ENCODE data around the gene RAPGEFL1.
"Not testable (repeated sequence)": the region's sequence is repeated elsewhere in the genome, so short reads cannot be mapped to it uniquely, and the experiment has no call there.

RAPGEFL1 gene

GRCh38 chr17:40197965-40198456 lies 20.7 kb downstream of the RAPGEFL1 start:
- DNase-seq; intact Hi-C loops (cut with DNase I): not testable (repeated sequence)

GRCh38 chr17:40198576-40198975 lies 21.3 kb downstream of the RAPGEFL1 start:
- no peak for DNase-seq
- intact Hi-C loops (cut with DNase I), result no loop called here

GRCh38 chr17:40203131-40203530 lies 25.9 kb downstream of the RAPGEFL1 start:
- no peak for DNase-seq
- intact Hi-C loops (cut with DNase I), result no loop called here

GRCh38 chr17:40206193-40206592 lies 28.9 kb downstream of the RAPGEFL1 start:
- DNase-seq; intact Hi-C loops (cut with DNase I): not testable (repeated sequence)

GRCh38 chr17:40209404-40210093 lies 32.3 kb downstream of the RAPGEFL1 start:
- no peak for DNase-seq
- intact Hi-C loops (cut with DNase I), result no loop called here

GRCh38 chr17:40213914-40214313 lies 36.6 kb downstream of the RAPGEFL1 start:
- peak in 1 of 10 donors; percentile 11 for DNase-seq
- intact Hi-C loops (cut with DNase I), result not testable (repeated sequence)

- intact Hi-C loops (cut with DNase I), result loop anchor here (5.0 kb wide), 1 partner anchor 69 kb away; the partner anchor contains the start of gene CDC6
- DNase-seq, result peak in 1 of 10 donors; percentile 8
Measured at GRCh38 chr17:40218006-40218739, 40.9 kb downstream of the RAPGEFL1 start.

- peak; percentile 93 to 99 (median 96) for DNase-seq
- intact Hi-C loops (cut with DNase I), result loop anchor here (5.0 kb wide), 1 partner anchor 68 kb away; the partner anchor contains the start of gene CDC6
Measured at GRCh38 chr17:40218740-40219593, 41.7 kb downstream of the RAPGEFL1 start, which contains the start of gene WIPF2. Gene WIPF2, plus strand, starts transcription at chr17:40219304. Its CDS starts 37,156 bp downstream, at chr17:40256460.

- DNase-seq, result peak in 6 of 10 donors; percentile 12 to 86 (median 30)
- intact Hi-C loops (cut with DNase I), result loop anchor here (5.0 kb wide), 1 partner anchor 68 kb away; the partner anchor contains the start of gene CDC6
Measured at GRCh38 chr17:40219594-40220338, 42.5 kb downstream of the RAPGEFL1 start.

- intact Hi-C loops (cut with DNase I), result no loop called here
- DNase-seq, result peak in 6 of 10 donors; percentile 20 to 37 (median 34)
Measured at GRCh38 chr17:40224718-40225550, 47.7 kb downstream of the RAPGEFL1 start.

- DNase-seq; intact Hi-C loops (cut with DNase I): not testable (repeated sequence)
Measured at GRCh38 chr17:40229146-40229545, 51.9 kb downstream of the RAPGEFL1 start.

GRCh38 chr17:40230670-40231069 lies 53.4 kb downstream of the RAPGEFL1 start:
- intact Hi-C loops (cut with DNase I), result no loop called here

GRCh38 chr17:40231928-40232327 lies 54.7 kb downstream of the RAPGEFL1 start:
- DNase-seq; intact Hi-C loops (cut with DNase I): not testable (repeated sequence)

More at GRCh38 chr17:40230670-40231069, 53.4 kb downstream of the RAPGEFL1 start:
- no peak for DNase-seq

- no peak for DNase-seq
- intact Hi-C loops (cut with DNase I), result no loop called here
Measured at GRCh38 chr17:40241252-40241834, 64.1 kb downstream of the RAPGEFL1 start.

- intact Hi-C loops (cut with DNase I), result no loop called here
- no peak for DNase-seq
Measured at GRCh38 chr17:40242774-40243173, 65.5 kb downstream of the RAPGEFL1 start.

GRCh38 chr17:40243761-40244160 lies 66.5 kb downstream of the RAPGEFL1 start:
- DNase-seq, result no peak
- intact Hi-C loops (cut with DNase I), result no loop called here

- no peak for DNase-seq
- intact Hi-C loops (cut with DNase I), result no loop called here
Measured at GRCh38 chr17:40244255-40244654, 67.0 kb downstream of the RAPGEFL1 start.

All from posterior cingulate gyrus (tissue), 11 donors.